ENCODE measurements around the gene MPRIP.

The MPRIP gene

DNA sequence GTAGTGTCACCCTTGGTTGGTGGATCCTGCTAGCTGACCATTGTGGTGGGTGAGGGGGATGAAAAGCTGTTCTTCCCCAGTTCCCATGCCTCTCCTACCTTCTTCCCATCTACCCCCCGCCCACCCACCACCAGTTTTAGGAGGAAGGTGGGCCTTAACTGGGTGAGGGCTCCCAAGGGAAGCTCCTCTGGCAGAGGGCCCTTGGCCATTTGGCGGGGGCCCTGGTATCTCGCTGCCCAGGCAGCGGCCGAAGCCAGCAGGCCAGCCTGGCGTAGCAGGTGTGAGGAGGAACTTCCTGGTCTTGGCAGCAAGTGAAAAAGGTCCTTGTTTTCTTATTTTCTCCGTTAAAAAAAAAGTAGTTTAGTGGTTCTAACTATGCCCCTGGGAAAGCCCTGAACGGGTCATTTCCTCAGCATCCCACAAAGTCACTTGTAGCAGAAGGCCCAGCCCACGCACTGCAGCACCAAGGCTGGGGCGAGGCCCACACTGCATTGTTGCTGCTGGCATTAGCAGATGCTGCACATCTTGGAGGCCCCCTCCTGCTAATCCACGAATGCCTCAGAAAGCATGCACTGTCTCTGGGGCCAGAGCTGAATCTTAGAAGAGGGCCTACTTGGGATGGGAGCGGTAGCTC is 72.5 kb downstream of the MPRIP start:
- no peak for DNase-seq

DNA sequence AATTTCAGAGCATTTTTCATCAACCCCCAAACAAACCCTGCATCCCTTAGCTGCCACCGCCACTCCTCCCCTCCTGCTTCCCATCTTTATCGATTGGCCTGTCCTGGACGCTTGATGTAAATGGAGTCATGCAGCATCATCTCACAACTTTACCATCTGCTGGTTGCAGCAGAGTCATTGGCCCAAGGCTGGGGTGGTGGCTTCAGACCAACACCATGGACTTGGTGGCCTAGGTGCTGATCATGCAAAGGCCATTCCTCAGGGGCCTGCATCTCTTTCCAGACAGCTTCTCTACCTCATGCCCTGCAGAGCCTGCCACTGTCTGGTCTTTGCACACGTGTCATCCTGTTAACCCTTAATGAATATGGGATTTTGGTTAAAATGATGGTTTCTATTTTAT is 73.4 kb downstream of the MPRIP start:
- DNase-seq = no peak

DNA sequence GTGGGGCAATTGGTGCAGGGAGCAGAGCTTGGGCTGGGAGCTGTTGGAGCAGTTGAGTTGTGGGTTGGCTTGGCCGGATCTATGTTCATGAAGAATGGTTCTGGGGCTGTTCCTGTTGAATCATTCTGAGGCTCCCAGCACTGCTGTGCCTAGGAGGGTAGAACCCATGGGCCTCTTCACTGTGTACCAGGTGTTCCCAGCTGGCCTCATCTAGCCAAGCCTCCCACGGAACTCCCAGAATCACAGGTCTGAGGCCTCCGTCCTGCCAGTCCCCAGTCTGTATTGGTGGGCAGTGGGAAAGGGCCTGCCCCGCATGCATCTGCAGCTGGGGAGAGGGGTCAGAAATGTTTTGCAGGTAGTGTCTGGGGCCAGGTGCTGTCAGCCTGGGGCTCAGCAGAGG is 74.1 kb downstream of the MPRIP start:
- no peak for DNase-seq

DNA sequence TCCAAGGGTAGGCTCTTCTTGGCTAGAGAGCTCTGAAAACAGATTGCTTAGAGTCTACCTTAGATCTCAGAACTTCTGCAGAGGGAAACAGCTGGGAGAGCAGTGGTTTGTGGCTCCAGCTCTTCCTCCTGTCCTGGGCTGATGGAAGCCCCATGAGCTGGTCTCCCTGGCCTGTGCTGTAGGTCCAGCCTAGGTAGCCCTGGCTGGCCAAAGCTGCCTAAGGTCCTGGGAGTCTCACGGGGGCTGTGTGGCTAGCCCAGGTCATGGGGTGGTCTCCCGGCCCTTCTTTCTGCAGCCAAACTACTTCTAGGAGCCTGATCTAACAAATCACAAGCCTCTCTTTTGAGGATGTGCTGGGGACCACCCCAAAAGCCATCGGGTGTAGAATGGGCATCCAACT is 75.7 kb downstream of the MPRIP start:
- DNase-seq = no peak

DNA sequence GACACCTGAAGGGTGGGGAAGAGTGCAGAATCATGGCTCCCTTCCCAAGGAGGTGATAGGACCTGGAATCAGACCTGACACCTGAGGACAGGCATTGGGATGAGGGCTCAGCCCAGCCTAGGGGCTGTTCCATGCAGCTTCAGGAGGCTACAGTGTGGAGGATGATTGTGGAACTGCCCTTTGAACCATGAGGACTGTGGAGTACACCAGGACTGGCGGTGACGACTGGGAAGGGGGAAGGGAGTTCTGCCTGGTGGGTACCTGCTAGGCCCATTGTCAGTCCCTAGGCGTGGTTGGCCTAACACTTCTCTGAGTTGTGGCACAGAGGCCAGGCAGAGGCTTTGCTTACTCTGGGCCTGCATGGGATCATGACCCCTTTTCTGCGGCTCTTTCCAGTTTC is 76.1 kb downstream of the MPRIP start:
- DNase-seq = no peak

DNA sequence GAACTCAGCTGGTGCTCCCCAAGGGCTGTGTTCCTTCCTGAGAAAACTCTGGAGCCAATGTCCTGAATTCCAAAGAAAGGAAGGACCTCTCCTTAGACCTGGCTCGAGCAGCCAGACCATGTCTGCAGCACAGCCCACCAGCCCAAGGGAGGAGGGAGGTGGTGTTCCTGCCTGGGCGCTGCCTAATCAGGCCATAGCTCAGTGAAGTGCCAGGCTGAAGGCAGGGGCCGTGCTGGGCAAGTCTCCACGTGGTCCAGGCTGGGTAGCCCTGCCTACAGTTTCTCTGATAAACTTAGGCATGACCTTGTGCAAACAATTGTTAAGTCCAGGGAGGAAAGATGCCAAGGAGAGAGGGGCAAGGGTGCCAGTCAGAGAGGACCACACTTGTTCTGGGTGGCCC is 76.8 kb downstream of the MPRIP start:
- DNase-seq = no peak

DNA sequence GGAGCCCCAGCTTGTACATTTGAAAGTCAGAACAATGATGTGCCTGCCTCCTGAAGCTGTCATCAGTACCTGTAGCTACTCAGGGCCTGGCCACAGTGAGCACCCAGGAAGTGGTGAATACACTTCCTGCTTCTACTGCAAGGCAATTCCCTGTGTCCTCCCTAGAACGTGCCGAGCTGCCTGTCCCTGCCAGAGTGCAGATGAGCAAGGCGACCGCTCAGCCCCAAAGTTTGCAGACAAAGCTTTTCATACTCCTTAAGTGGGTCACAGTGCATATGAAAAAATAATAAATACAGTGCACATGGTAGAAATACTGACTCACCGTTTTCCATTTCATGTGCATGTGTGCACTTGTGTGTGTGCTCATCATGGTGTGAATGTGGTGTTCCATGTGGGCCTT is 77.3 kb downstream of the MPRIP start:
- DNase-seq = peak; percentile 80

DNA sequence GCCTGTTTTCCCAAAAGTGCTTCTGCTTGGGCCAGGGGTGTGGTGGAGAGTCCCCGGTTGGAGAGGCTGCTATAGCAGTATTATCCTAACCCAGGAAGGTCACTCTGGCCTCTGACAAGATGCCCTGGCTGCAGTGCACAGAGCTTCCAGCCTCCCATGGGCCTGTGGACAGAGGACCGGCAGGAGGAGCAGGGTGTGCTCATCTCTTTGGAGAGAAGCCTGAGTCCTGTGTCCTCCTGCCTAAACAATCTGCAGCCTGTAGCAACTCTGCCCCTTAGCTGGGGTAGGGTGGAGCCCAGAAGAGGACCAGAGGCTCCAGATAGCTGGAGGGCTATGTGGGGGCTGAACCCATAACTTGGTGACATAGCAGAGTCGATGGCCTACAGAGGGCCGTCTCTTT is 78.0 kb downstream of the MPRIP start:
- DNase-seq = no peak

DNA sequence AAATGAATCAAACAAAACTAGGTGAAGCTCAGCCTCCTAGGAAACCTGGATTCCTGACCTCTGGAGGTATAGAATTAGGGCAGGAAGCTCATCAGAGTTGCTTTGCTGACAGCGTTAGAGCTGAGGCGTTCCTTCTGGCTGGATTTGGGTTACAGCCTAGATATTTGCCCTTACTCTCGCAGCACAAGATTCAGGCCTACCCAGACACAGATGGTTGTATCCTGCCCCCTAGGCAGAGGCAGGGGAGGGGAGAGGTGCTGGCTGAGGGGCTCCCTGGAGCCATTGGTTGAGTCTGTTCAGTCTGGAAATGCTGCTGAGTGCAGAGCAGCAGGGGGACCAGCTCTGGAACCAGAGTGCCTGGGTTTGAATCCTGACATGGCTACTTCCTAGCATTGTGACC is 78.4 kb downstream of the MPRIP start:
- no peak for DNase-seq

DNA sequence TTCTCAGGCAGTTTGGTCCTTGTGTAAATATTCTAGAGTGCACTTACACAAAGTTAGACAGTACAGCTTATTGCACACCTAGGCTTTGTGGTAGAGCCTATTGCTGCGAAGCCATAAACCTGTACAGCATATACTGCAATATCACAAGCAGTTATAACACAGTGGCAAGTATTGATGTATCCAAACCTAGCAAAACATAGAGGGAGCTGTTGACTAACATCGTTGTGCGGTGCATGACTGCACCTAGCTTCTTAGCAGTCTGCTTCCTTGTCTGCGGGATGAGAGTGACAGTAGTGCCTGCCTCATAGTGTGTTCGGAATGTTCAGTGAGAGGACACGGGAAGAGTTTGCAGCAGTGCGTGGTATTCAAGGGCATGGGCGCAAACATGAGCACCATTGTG is 78.9 kb downstream of the MPRIP start:
- no peak for DNase-seq

DNA sequence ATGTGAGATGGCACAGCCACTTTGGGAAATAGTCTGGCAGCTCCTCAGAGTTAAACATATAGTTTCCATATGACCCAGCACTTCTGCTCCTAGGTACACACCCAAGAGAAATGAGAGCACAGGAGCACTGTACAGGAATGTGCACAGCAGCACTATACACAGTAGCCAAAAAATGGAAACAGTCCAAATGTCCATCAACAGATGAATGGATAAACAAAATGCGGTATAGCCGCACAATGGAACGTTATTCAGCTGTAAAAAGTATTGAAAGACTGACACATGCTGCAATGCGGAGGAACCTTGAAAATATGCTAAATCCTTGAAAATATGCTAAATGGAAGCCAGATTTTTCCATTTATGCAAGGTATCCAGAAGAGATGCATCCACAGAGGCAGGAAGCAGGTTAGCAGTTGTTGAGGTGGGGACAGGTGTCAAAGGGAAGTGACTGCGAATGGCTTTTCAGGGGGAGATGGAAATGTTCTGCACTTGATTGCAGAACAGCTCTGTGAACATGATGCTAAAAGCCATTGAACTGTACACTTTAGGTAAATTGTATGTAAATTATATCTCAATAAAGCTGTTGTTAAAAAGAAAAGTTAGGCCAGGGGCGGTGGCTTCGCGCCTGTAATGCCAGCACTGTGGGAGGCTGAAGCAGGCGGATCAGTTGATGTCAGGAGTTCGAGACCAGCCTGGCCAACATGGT is 80.7 kb downstream of the MPRIP start:
- no peak for DNase-seq

DNA sequence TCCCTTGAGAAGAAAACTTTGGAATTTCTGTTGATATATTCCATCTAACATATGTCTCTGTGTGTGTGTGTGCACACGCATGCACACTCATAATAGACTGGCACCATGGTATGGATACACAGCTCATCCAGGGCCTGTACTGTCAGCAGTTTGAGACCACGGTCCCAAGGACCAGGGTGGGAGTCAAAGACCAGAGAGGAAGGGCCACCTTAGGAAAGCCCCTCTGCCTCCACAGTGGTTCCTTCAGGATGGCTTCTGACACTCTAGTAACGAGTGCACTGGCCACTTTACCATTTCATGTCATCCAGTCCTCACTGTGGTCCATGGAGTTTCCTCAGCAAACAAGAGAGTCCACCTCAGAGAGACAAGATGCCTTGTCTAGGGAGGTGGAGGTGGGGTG is 82.1 kb downstream of the MPRIP start:
- DNase-seq = no peak

DNA sequence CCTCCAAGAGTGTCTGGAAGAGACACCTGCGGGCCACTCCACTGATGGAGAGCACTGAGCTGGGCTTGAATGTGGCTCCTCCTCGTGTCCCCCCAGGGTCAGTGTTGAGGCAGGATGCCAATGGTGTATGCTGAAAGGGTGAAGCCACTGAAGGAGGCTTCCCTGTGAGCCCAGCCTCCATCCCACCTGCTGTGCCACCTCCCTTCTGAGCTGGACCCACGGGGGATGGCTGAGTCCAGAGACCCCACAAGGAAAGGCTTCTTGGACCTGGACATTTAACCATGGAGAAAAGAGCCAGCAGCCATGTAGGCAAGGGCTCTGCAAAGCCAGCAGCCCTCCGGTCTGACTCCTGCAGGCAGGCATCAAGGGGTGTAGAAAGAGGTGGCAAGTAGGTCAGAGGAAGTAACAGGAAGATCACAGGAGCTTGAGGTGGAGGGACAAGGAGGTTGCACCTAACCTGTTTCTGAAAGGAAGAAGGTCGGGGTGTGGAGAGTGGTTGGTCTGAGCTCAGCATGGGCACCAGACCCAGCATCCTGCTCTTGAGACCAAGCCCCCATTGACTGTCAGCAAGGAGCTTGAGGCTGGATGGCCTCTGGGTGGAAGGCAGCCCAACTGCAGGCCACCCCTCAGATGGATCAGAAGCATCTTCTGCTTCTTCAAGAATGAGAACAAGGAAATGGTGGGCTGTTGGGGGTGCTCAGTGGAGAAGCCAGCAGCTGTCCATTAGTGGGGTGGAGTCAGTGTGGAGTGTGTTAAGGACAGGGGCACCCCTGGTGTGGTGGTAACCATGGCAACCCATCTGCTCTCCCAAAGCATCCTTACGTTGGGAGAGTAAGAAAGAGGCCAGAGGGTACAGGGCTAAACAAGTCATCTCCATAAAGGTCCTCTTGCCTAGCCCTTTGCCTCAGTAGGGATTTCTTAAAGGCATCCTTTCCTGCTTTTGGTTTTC is 83.2 kb downstream of the MPRIP start:
- peak; percentile 41 for DNase-seq

DNA sequence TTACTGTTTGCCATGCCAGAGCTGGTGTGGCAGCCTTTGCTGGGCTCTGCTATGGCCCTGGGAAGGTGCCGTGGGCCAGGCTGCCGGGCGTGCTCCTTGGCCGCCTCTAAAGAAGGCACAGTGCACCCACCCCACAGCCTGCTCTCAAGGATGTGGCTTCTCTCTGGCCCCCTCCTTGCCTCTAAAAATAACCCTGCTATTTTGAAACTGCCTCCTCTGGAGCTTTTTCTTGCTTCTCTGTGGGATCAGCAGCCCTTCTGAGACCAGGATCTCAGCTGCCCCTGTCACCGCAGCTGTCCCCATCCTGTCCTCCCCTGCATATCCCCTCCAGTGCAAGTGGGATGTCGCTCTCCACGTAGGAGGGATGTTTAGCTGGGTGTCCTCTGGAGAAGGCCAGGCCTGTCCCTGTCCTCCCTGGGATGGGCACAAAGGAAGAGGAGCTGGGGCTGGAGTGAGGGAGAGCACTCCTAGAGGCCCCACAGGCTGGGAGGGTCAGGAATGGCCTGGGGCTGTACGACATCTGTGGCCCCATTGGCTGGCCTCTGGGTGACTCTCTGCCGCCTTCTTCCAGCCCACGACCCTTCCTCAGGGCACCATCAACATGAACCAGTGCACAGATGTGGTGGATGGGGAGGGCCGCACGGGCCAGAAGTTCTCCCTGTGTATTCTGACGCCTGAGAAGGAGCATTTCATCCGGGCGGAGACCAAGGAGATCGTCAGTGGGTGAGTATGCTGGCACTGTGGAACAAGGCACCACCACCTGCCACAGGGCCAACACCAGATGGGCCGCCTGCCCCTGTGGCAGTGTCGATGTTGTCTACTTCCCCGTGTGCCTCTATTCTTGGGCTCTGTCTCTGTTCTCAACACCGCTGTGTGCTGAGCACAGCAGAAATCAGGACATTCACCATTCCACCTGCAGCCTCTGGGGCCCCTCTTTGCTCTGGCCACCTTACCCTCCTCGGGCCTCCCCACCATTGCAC is 84.2 kb downstream of the MPRIP start:
- DNase-seq = no peak

DNA sequence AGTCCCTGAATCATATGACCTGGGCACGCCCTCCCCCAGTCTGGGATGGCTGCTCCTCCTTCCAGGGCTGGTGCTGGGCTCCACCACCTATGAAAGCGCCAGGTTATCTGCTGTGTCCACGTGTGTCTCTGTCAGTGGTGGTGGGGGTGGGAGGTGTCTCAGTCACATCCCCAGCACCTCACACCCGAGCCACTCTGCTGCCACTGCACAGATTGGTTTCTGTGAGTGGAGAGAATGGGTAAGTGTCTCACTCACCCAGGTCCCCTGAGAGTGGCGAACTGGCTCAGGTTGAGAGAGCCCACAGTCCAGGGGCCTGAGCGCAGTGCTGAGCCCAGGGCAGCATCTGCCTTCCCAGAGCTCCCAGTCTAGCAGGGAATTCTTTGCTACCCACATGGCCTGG is 84.9 kb downstream of the MPRIP start:
- no peak for DNase-seq

DNA sequence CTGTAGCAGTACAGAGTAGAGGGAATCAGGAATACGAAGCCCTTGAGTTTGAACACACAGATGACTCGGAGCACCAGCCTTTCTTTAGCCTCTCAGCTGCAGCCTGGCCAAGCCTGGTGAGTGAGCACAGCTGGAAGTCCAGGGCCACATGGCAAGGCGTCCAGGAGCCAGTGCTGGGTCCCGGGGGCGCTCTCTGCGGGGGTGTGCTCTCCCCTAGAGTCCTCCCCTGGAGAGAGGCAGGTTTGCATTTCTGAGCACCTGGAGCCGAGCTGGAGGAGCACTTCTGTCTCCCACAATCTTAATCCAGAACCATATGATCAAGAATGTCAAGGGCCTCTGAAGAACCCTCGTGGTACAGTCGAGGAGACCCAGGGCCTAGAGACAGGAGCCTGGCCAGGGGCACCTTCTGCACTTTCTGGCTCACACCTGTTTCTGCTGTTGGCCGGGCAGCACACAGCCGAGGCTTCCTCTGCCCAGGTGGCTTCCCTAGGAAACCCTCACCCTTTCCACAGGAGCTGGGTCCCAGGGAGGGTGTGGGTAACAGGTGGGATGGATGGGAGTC is 85.6 kb downstream of the MPRIP start:
- no peak for DNase-seq

DNA sequence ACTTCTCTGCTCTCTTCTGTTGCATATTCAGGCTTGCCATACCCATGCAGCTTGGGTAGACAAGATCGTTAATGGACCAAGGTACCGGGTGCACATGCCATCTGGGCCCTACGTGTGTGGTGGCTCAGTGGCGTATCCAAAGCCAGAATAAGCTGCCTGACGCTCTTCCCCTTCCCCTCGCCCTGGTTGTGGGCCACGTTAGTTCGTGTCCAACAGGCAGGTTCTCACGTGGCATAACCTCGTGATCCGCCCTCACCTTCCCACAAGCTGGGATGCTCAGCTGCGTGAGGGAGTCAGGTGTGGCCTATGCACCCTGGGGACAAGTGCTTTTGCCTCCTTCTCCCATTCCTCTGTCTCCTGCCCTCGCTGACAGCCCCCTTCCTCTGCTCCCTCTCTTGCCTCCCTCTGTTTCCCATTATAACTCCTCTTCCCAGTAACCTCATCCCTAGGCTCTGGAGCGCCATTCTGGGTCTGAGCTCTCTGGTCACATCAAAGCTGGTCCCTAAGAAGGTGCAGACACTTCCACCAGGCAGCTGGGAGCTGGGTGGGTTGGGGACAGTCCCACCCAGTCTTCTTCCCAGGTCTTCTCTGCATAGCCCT is 86.3 kb downstream of the MPRIP start:
- DNase-seq = no peak

DNA sequence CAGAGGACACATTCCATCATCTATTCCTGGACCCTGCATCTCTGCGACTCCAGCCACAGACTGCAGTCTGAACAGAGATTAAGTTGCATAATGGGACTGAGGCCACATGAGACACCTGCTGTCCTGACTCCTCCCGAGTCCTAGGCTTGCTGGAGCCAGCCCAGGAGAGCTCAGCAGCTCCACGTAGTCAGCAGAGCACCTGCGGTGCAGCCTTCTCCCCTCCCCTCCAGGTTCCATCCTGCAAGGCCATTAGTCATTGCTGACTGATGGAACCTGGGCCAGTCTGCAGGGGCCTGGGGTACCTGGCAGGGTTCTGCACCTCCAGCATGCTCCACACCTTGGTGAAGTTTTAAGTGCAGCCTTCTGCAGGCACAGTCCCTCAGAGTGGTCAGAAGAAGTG is 87.2 kb downstream of the MPRIP start:
- no peak for DNase-seq

DNA sequence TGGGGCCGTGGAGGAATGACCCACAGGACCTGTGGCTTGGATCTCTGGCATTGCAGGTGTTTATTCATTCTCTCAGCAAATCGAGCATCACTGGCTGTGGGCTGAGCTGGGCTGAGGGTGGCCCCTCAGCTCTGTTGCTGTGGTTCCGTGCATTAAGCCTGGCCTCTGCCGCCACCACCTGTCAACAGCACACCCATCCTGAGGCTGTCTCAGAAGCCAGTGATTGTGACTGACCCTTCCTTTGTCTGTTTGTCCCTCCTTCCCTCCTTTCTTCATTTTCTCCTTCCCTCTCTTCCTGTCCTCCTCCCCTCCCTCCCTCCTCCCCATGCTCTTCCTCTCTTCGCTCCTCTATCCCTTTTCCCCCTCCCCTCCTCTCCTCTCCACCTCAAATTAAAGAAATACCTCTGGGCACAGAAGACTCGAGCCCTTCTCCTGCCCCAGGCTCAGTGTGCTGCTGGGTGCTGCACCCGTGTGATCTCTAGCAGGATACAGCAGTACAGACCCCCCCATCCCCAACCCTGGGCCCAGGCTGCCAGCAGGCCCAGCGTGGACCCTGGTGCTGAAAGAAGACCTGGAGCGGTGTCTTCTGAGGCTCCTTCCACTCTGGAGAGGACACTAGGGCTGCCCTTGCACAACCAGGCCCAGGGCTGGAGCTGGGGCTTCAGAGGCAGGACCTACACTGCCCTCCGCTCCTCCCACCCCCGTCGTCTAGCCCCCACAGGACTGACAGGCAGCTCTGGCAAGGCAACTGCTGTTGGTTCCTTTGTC is 88.0 kb downstream of the MPRIP start:
- no peak for DNase-seq

DNA sequence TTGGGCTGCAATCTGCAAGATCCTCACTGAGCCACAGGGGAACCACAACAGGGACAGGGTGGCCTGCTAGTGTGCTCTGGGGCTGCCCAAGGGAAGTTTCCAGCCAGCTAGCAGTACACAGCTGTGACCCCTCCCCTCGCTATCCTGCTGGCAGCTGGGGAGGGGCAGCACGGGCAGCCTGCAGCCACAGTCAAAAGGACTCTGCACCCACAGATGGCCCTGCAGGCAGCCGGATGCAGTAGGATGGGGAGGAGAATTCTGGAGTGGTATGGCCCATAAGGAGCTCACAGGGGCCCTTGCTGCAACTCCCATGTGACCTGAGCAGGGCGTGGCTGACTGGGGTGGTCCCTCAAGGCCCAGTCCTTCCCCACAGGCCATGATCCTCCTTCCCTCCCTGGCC is 89.6 kb downstream of the MPRIP start:
- DNase-seq = no peak

DNA sequence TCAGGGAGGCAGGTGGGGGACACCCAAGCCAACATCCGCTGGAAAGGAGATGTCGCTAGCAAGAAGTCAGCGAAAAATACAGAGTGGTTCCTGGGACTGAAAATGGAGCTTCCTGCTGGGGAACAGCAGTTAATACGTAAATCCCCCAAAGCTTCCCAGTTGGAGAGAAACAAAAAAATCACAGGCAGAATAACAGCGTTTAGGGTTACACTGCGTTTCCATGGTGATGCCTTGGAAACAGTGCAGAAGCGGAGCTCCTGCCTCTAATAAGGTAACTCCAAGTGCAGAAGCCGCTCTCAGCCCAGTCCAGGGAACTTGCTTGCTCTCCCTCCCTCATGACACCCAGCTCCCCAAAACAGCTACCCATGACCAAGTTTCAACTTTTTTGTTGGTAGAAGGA is 90.5 kb downstream of the MPRIP start:
- no peak for DNase-seq

All from CD4-positive, alpha-beta T cell treated with Interleukin-4 for 4 hours (primary cell).